H9 (cell line): Measurements from ENCODE around the gene ZNF576. TPM values are rescaled to one million over a fixed set of nuclear protein-coding genes. Genes with fewer than 3 reads are reported as not detected.

Experiments
- DNase-seq: peaks from one replicate; pipeline ENCODE4 v3.0.0-alpha.2; 2017
- H2AFZ ChIP-seq: one replicate; pipeline ENCODE4 v1.6.1; 2013; ENCODE audit warnings: mild to moderate bottlenecking, low read length, control low read depth, moderate library complexity
- H2AK5ac ChIP-seq: 2 replicates; pipeline ENCODE4 v1.6.1; 2013; ENCODE audit warnings: low read length, control low read depth, mixed read lengths; ENCODE audit not compliant: insufficient read length
- H2BK120ac ChIP-seq: one replicate; pipeline ENCODE4 v1.6.1; 2013; ENCODE audit warnings: low read depth, mild to moderate bottlenecking, low read length, control low read depth, inconsistent platforms; ENCODE audit not compliant: poor library complexity, severe bottlenecking
- H2BK12ac ChIP-seq: 2 replicates; pipeline ENCODE4 v1.6.1; 2013; ENCODE audit warnings: low read length, control low read depth, mixed read lengths, low read depth; ENCODE audit not compliant: insufficient read length
- H2BK15ac ChIP-seq: 2 replicates; pipeline ENCODE4 v1.6.1; 2013; ENCODE audit warnings: low read depth, low read length, control low read depth
- H2BK20ac ChIP-seq: one replicate; pipeline ENCODE4 v1.6.1; 2013; ENCODE audit warnings: low read depth, mild to moderate bottlenecking, low read length, control low read depth, inconsistent platforms; ENCODE audit not compliant: poor library complexity, severe bottlenecking
- H2BK5ac ChIP-seq: 2 replicates; pipeline ENCODE4 v1.6.1; 2013; ENCODE audit warnings: low read length, control low read depth, mixed read lengths; ENCODE audit not compliant: insufficient read length
- H3K14ac ChIP-seq: 2 replicates; pipeline ENCODE4 v1.6.1; 2013; ENCODE audit warnings: low read length, control low read depth; ENCODE audit not compliant: insufficient read depth
- H3K18ac ChIP-seq: 2 replicates; pipeline ENCODE4 v1.6.1; 2013; ENCODE audit warnings: low read depth, mild to moderate bottlenecking, mixed read lengths, low read length, control low read depth; ENCODE audit not compliant: insufficient read length
- H3K23ac ChIP-seq: 2 replicates; pipeline ENCODE4 v1.6.1; 2013; ENCODE audit warnings: low read length, control low read depth, mixed read lengths, low read depth; ENCODE audit not compliant: insufficient read length
- H3K23me2 ChIP-seq: 2 replicates; pipeline ENCODE4 v1.6.1; 2013; ENCODE audit warnings: low read depth, mild to moderate bottlenecking, mixed read lengths, low read length, control low read depth; ENCODE audit not compliant: insufficient read length, poor library complexity, severe bottlenecking
- H3K27ac ChIP-seq: 2 replicates; pipeline ENCODE4 v1.5.1; 2013; ENCODE audit warnings: low read length, control low read depth, mixed read lengths, low read depth; ENCODE audit not compliant: insufficient read length
- H3K27me3 ChIP-seq: 2 replicates; pipeline ENCODE4 v1.6.1; 2013; ENCODE audit warnings: low read length, control low read depth, inconsistent platforms; ENCODE audit not compliant: insufficient read depth
- H3K4ac ChIP-seq: 2 replicates; pipeline ENCODE4 v1.6.1; 2013; ENCODE audit warnings: low read depth, mild to moderate bottlenecking, control low read depth, inconsistent platforms, low read length, moderate library complexity
- H3K4me1 ChIP-seq: 2 replicates; pipeline ENCODE4 v1.6.1; 2013; ENCODE audit warnings: low read length, control low read depth, inconsistent platforms; ENCODE audit not compliant: insufficient read depth
- H3K4me2 ChIP-seq: 2 replicates; pipeline ENCODE4 v1.6.1; 2013; ENCODE audit warnings: low read length, control low read depth, mixed read lengths; ENCODE audit not compliant: insufficient read length, insufficient read depth
- H3K56ac ChIP-seq: 2 replicates; pipeline ENCODE4 v1.6.1; 2013; ENCODE audit warnings: low read depth, mild to moderate bottlenecking, mixed read lengths, low read length, control low read depth; ENCODE audit not compliant: insufficient read length
- H3K79me1 ChIP-seq: 2 replicates; pipeline ENCODE4 v1.6.1; 2013; ENCODE audit warnings: low read depth, mild to moderate bottlenecking, moderate library complexity, low read length, control low read depth, inconsistent platforms; ENCODE audit not compliant: insufficient read depth, poor library complexity, severe bottlenecking
- H3K79me2 ChIP-seq: 2 replicates; pipeline ENCODE4 v1.6.1; 2013; ENCODE audit warnings: low read length, control low read depth, inconsistent platforms; ENCODE audit not compliant: insufficient read depth
- H3K9ac ChIP-seq: 2 replicates; pipeline ENCODE4 v1.6.1; 2013; ENCODE audit warnings: low read length, control low read depth, mixed read lengths; ENCODE audit not compliant: insufficient read length; ENCODE audit errors: extremely low read depth
- H3K9me3 ChIP-seq: one replicate; pipeline ENCODE4 v1.6.1; 2013; ENCODE audit warnings: low read depth, low read length, inconsistent platforms; ENCODE audit not compliant: control insufficient read depth
- H3T11ph ChIP-seq: one replicate; pipeline ENCODE4 v1.6.1; 2013; ENCODE audit warnings: mild to moderate bottlenecking, low read length, control low read depth, inconsistent platforms
- H4K20me1 ChIP-seq: one replicate; pipeline ENCODE4 v1.6.1; 2013; ENCODE audit not compliant: control insufficient read depth, insufficient read length, insufficient read depth
- H4K5ac ChIP-seq: 2 replicates; pipeline ENCODE4 v1.6.1; 2013; ENCODE audit warnings: low read depth, mild to moderate bottlenecking, mixed read lengths, low read length, control low read depth; ENCODE audit not compliant: insufficient read length
- H4K8ac ChIP-seq: replicated peaks from 2 replicates; pipeline ENCODE4 v1.6.1; 2013; ENCODE audit warnings: low read length, control low read depth, mixed read lengths, low read depth; ENCODE audit not compliant: insufficient read length
- H4K91ac ChIP-seq: 2 replicates; pipeline ENCODE4 v1.6.1; 2013; ENCODE audit warnings: low read depth, mild to moderate bottlenecking, moderate library complexity, mixed read lengths, low read length, control low read depth; ENCODE audit not compliant: insufficient read length
- H3K27ac Mint-ChIP-seq, 3 experiments: 2 replicates in 2 of 3; 3 replicates in 1 of 3; pipeline ENCODE4 v1.8.0; 2020 to 2021; ENCODE audit warnings: mixed read lengths in 3 of 3, mild to moderate bottlenecking in 1 of 3, moderate library complexity in 1 of 3
- H3K27me3 Mint-ChIP-seq: 2 replicates; pipeline ENCODE4 v1.8.0; 2021; ENCODE audit warnings: low read depth, mild to moderate bottlenecking, moderate library complexity, mixed read lengths
- H3K36me3 Mint-ChIP-seq, 3 experiments: 2 replicates in 2 of 3; 3 replicates in 1 of 3; pipeline ENCODE4 v1.8.0; 2020 to 2021; ENCODE audit warnings: low read depth in 3 of 3, mixed read lengths in 3 of 3; ENCODE audit not compliant: insufficient read depth in 1 of 3
- H3K4me1 Mint-ChIP-seq, 2 experiments: 2 replicates each; pipeline ENCODE4 v1.8.0; 2020; ENCODE audit warnings: mixed read lengths in 2 of 2
- H3K4me3 Mint-ChIP-seq, 2 experiments: 2 replicates in 1 of 2; 3 replicates in 1 of 2; pipeline ENCODE4 v1.8.0; 2020 to 2021; ENCODE audit warnings: mild to moderate bottlenecking in 2 of 2, mixed read lengths in 2 of 2, moderate library complexity in 1 of 2
- H3K9me3 Mint-ChIP-seq, 2 experiments: 2 replicates in 1 of 2; 3 replicates in 1 of 2; pipeline ENCODE4 v1.8.0; 2020; ENCODE audit warnings: mild to moderate bottlenecking in 2 of 2, mixed read lengths in 2 of 2, moderate library complexity in 1 of 2
- WGBS: extraction: QIAGEN DNeasy Blood & Tissue Kit; methylation state at CpG from one replicate; pipeline ENCODE4 v1.1.7; 2013; ENCODE audit warnings: missing lambda C conversion rate, low lambda C conversion rate, mixed read lengths; ENCODE audit not compliant: insufficient read length; ENCODE audit errors: extremely low coverage; 5-methylcytosine and 5-hydroxymethylcytosine counted together
- total RNA-seq: library from RNA; stranded (reverse); gene quantifications from 2 replicates; pipeline ENCODE4 v1.2.1, GENCODE V29; 2021
- TF ChIP-seq, protein P1 (sequence below): fragments of 200-600 bp; sonication (generic); conservative IDR thresholded peaks from 3 replicates; pipeline ENCODE4 v1.8.0; 2021; ENCODE audit warnings: antibody characterized with exemption, mild to moderate bottlenecking

ZNF576 gene
- total RNA-seq, 1 experiment from 2014 or later: 19.7 TPM

DNA sequence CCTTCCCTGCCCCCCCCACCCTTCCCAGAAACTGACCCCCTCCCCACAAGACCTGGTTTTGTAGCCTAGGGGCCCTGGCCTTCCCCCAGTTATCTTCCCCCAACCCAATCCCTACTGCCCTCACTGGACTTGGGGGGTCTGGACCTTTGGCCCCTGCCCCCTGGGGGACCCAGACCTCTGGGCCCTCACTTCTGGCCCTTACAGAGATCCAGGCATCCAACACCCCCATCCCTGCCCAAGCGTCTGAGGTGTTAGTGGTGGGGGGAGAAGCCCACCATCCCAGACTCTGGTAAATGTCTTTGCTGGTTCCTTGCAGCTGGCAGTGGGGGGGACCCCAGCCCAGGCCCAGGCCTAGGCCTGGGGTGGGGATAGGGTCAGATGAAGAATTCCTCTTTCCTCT lies 26.6 kb downstream of the ZNF576 start:
- H3K27ac ChIP-seq: no peak overlapping the region
- peak overlapping the region in 2 of 3 experiments; percentile 35 to 59; a peak in 2 of 7 replicates for H3K27ac Mint-ChIP-seq

More for the DNA sequence above, 26.6 kb downstream of the ZNF576 start:
- TF ChIP-seq, protein P1, sequence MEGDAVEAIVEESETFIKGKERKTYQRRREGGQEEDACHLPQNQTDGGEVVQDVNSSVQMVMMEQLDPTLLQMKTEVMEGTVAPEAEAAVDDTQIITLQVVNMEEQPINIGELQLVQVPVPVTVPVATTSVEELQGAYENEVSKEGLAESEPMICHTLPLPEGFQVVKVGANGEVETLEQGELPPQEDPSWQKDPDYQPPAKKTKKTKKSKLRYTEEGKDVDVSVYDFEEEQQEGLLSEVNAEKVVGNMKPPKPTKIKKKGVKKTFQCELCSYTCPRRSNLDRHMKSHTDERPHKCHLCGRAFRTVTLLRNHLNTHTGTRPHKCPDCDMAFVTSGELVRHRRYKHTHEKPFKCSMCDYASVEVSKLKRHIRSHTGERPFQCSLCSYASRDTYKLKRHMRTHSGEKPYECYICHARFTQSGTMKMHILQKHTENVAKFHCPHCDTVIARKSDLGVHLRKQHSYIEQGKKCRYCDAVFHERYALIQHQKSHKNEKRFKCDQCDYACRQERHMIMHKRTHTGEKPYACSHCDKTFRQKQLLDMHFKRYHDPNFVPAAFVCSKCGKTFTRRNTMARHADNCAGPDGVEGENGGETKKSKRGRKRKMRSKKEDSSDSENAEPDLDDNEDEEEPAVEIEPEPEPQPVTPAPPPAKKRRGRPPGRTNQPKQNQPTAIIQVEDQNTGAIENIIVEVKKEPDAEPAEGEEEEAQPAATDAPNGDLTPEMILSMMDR: no peak
- H3K79me1 ChIP-seq: no peaks in the 10 kb centered on the region
- H3K4me2 ChIP-seq: no peak overlapping the region
- H3K4ac ChIP-seq: no peak overlapping the region
- no CpG with 5 or more reads among the region's 1 CpG for WGBS
- H3K4me1 Mint-ChIP-seq: peaks cover 25 to 40% of the 10 kb centered on the region in 2 experiments
- peaks cover 11 to 31% (median 13%) of the 10 kb centered on the region in 3 experiments; a peak in 6 of 7 replicates for H3K36me3 Mint-ChIP-seq
- H4K8ac ChIP-seq: no peak overlapping the region
- H3K4me3 Mint-ChIP-seq: no peak overlapping the region
- no peak overlapping the region for H2BK15ac ChIP-seq
- H2BK120ac ChIP-seq: no peak overlapping the region
- H2AK5ac ChIP-seq: no peak overlapping the region
- H3K4me1 ChIP-seq: no peaks in the 10 kb centered on the region; the same call in none of the 2 replicates
- H3K23me2 ChIP-seq: peaks cover 14% of the 10 kb centered on the region
- no peak overlapping the region for H2AFZ ChIP-seq
- H3K18ac ChIP-seq: no peak overlapping the region
- H3K9ac ChIP-seq: no peak overlapping the region
- H3K9me3 Mint-ChIP-seq: no peaks in the 10 kb centered on the region; a peak in 1 of 5 replicates
- H3K56ac ChIP-seq: no peak overlapping the region
- H4K5ac ChIP-seq: no peak overlapping the region
- H4K20me1 ChIP-seq: no peaks in the 10 kb centered on the region
- H3K23ac ChIP-seq: no peak overlapping the region
- no peak overlapping the region for H2BK5ac ChIP-seq
- H4K91ac ChIP-seq: no peak overlapping the region
- no peaks in the 10 kb centered on the region for H3K27me3 ChIP-seq
- no peak overlapping the region for H3T11ph ChIP-seq
- H3K9me3 ChIP-seq: no peaks in the 10 kb centered on the region
- H3K79me2 ChIP-seq: no peaks in the 10 kb centered on the region
- H3K14ac ChIP-seq: no peak overlapping the region
- H3K27me3 Mint-ChIP-seq: peaks cover 14% of the 10 kb centered on the region
- H2BK20ac ChIP-seq: no peak overlapping the region
- no peak overlapping the region for H2BK12ac ChIP-seq
- no peak for DNase-seq
